Neural cell (in vitro differentiated cells): ENCODE data around the gene SIX3.

Source experiments
- CTCF ChIP-seq: fragments of 450-650 bp; IDR thresholded peaks from 2 replicates; pipeline ENCODE4 v1.5.1; 2014; ENCODE audit warnings: antibody characterized with exemption, mild to moderate bottlenecking, moderate library complexity; ENCODE audit not compliant: poor library complexity, severe bottlenecking
- EP300 ChIP-seq: fragments of 450-650 bp; conservative IDR thresholded peaks from 2 replicates; pipeline ENCODE4 v1.6.1; 2014; ENCODE audit warnings: antibody characterized with exemption, mild to moderate bottlenecking, moderate library complexity; ENCODE audit not compliant: poor library complexity, severe bottlenecking
- EZH2 ChIP-seq: fragments of 200-600, 300-800 bp; shearing (Covaris generic), sonication (generic); IDR thresholded peaks from 2 replicates; pipeline ENCODE4 v1.6.1; 2014; ENCODE audit warnings: antibody characterized with exemption, low read length, borderline replicate concordance, mild to moderate bottlenecking; ENCODE audit not compliant: insufficient read depth, poor library complexity, severe bottlenecking
- POLR2AphosphoS5 ChIP-seq: IDR thresholded peaks from 2 replicates; pipeline ENCODE4 v1.6.1; 2012
- RAD21 ChIP-seq: fragments of 450-650 bp; conservative IDR thresholded peaks from 2 replicates; pipeline ENCODE4 v1.6.1; 2014; ENCODE audit warnings: antibody characterized with exemption, mild to moderate bottlenecking, moderate library complexity
- TAF1 ChIP-seq: IDR thresholded peaks from 2 replicates; pipeline ENCODE4 v1.6.1; 2012; ENCODE audit warnings: low read depth

GRCh38 chr2:44951124-44951523 lies 9.6 kb downstream of the SIX3 start:
- TF ChIP-seq CTCF (no peak), POLR2AphosphoS5 (no peak), EP300 (no peak), TAF1 (no peak), EZH2 (no peak), RAD21 (no peak)
